Activated CD4-positive, alpha-beta T cell treated with anti-CD3 and anti-CD28 coated beads, Interleukin-2, amount 50 U/mL, for 16 hours (primary cell): ENCODE measurements around the gene NLRP10.

ENCODE experiments used
- DNase-seq: peaks from one replicate; pipeline ENCODE4 v3.0.0-alpha.2; 2020

NLRP10 gene

DNA sequence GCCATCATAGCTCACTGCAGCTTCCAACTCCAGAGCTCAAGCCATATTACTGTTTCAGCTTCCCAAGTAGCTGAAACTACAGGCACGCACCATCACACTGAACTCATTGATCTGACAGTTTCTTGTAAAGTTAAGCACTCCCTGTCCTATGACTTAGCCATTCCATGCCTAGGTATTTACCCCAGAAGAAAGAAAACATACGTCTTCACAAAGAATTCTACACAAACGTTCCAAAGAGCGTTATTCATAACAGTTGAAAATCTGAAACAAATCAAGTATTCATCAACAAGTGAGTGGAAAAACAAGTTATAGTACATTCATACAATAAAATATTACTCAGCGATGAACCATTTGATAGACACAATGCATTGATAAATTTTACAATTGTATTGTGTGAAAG, 7.8 kb upstream of the NLRP10 start:
- DNase-seq, result no peak

DNA sequence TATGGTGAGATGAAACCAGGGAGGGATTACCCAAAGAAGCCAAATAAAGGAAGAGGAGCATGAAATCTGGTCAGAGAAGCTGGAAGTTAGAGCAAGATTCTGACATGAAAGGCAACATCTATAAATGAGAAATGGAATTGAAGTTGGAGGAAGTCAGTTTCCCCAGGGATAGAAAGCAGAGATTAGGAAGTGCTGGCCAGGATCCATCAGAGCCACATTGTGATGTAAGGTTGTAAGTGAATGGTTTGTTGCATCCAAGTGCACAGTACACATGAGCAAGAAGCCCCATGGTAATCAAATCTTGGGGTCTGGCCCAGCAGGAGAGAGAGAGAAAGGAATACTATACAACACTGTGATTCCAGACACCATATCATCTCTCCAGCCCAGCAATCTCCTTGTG, 6.6 kb upstream of the NLRP10 start:
- DNase-seq, result no peak

GRCh38 chr11:7969756-7970646, 4.8 kb upstream of the NLRP10 start:
- no peak for DNase-seq

DNA sequence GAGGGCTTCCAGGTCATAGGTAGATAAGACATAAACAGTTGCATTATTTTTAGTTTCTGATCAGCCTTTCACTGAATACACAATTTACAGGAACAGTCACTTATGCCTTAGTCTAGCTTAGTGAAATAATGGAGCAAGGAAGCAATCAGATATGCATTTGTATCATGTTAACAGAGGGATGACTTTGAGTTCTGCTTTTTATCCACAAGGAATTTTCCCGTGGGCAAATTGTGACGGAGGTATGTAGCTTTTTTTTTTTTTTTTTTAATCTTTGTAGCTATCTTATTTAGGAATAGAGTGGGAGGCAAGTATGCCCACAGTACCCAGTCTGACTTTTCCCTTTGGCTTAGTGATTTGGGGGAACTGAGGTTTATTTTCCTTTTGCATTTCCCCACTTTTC, 3.4 kb upstream of the NLRP10 start:
- no peak for DNase-seq

DNA sequence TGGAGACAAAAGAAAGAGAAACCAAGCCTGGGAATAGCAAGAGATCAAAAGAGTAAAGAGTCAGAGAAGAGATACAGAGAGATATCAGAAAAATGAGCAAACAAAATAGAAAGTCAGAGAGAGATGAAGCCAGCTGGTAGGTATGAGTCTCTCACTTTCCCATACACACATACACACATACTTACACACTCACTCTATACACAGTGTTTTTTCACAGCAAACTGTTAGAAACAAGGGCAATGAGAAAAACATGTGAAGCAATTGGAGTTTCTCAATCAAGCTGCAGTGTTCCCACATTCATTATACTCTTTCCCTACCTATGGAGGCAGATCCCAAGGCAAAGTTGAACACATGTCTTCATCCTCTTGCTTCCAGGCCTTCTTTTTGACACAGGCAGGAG, 2.6 kb upstream of the NLRP10 start:
- no peak for DNase-seq

- DNase-seq, result no peak
Measured at GRCh38 chr11:7967097-7967496, 1.9 kb upstream of the NLRP10 start.

GRCh38 chr11:7964873-7965272, 374 bp downstream of the NLRP10 start:
- no peak for DNase-seq

GRCh38 chr11:7964261-7964660, 986 bp downstream of the NLRP10 start:
- no peak for DNase-seq

GRCh38 chr11:7955191-7955590, 10.1 kb downstream of the NLRP10 start:
- no peak for DNase-seq

DNA sequence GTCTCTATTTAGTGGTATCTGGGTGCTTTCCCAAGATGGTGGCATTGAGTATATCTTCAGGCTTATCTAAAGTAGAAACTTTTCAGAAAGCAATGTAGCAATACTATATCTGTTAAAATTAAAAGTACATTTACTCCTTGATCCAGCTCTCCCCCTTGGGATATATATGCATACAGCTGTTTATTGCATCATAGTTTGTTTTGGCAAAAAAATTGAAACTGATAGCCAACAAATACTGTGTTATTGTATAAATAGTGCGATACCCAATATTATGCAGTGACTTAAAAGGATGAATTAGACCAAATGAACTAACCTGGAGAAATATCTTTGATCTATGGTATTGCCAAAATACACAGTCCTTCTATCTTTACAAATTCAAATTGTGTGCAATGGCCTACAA, 15.3 kb downstream of the NLRP10 start:
- DNase-seq, result no peak

GRCh38 chr11:7944123-7944522, 21.1 kb downstream of the NLRP10 start:
- DNase-seq, result no peak

GRCh38 chr11:7941608-7942007, 23.6 kb downstream of the NLRP10 start, which contains the start of gene OR10A3:
OR10A3 (minus strand) TSS chr11:7941708; CDS start chr11:7939520, 2,188 bp downstream.
- DNase-seq, result no peak

DNA sequence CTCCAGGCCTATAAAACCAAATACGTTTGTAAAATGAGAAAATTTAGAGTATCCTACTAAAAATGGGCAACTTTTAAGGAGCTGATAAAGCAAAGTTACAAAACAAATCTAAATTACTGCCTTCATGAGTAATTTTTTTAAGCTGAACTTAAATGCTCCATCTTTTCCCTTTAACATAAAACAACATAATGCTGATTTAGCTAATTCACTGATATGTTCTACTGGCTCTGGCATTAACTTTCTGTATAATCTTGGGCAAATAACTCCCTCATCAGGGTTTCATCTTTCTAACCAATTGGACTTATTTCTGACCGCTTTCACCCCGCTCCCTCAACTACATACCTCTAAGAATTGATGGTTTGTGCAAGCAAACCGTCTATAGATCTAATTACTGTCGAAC, 24.1 kb downstream of the NLRP10 start:
- DNase-seq, result no peak

GRCh38 chr11:7936615-7937014, 28.6 kb downstream of the NLRP10 start:
- DNase-seq, result no peak

DNA sequence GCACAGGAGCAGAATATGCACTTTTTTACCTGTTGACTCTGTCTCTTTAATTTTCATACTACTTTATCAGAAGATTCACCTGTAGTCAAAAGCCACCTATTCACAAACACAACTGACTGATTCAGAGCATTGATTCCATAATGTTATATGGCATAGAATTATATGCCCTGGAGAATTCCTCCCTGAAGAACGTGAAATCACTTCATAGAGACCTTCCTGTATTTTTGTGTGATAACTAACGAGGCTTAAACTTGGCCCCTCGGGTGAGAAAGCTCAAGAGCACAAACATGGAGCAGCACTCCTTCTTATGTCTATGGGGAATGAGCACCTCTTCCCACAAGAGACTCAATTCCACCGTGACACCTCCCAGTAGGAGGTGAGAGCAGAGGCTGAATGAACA, 34.1 kb downstream of the NLRP10 start, which contains the start of gene OR10A6:
Gene OR10A6 (minus strand): TSS at position 101 of the 400 bp plus-strand sequence. CDS start 2,606 bp downstream, outside the sequence.
- no peak for DNase-seq

GRCh38 chr11:7927635-7928034, 37.6 kb downstream of the NLRP10 start:
- DNase-seq, result peak; percentile 36

DNA sequence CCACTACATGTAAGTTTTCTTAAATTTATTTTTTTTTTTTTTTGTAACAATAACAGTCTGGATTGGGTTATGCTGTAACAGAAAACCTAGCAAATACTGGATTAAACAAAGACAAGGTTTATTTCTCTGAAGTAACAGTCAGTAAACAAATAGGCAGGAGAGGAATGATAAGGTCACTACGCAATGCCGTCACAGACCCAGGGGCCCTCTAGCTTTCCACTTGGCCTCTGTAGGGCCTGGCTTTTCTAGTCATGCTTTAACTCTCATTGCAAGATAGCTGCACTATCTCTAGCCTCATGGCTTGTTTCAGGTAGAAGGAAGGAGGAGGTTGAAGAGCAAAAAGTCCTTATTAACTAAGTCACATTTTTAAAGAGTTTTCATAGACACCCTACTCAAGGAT, 40.7 kb downstream of the NLRP10 start:
- no peak for DNase-seq

DNA sequence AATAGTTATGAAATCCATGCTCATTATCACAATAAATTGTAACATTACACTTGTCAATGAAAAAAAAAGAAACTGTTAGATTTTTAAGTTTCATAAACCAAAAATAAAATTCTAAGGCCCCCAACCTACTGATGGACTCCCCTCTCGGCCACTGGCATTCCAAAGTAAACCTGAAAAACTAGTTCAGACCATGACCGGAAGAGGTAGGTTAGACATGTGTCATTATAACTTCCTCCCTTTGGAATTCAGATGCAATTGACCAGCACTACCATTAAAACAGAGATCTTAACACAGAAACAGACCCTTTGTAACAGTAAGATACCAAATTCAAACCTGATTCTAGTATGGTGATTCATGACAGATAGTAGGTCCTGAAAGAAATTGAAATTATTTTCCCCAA, 47.1 kb downstream of the NLRP10 start:
- DNase-seq, result no peak
